HCT116 (cell line): ENCODE results near the gene RCC2. TPM values are rescaled to one million over a fixed set of nuclear protein-coding genes. Genes with fewer than 3 reads are reported as not detected.

ENCODE experiments used
- ATAC-seq: fragments of 200-7000 bp; cut with Tn5 transposase; 2 replicates; pipeline ENCODE4 v1.9.1; 2020; ENCODE audit warnings: mild to moderate bottlenecking, moderate library complexity
- BruUV-seq: library from RNA; stranded (reverse); fragments of 400-500 nt; replicated peaks from 2 replicates; lab custom pipeline; 2021; lab: Mats Ljungman, UMichigan
- CTCF ChIA-PET: fragments of 300-600 bp; sonication (Branson Sonifier 250); formaldehyde crosslinking; loops from one replicate; lab custom pipeline; 2021; ENCODE audit warnings: antibody characterized with exemption; lab: Charles Lee
- POLR2A ChIA-PET: fragments of 300-600, 350-600 bp; sonication (Branson Sonifier 250); formaldehyde crosslinking; loops from one replicate; lab custom pipeline; 2021; ENCODE audit warnings: antibody characterized with exemption; lab: Charles Lee
- RAD21 ChIA-PET, 2 experiments: fragments of 300-600 bp; sonication (Branson Sonifier 250); formaldehyde crosslinking; loops; one replicate each; lab custom pipeline; 2023; ENCODE audit warnings: low total read pairs in 2 of 2; ENCODE audit not compliant: uncharacterized antibody in 2 of 2, unreplicated experiment in 2 of 2, low non-redundant PET in 1 of 2; lab: Charles Lee
- DNase-seq: peaks from one replicate; pipeline ENCODE4 v3.0.0-alpha.2; 2010; ENCODE audit warnings: low read depth, low spot score
- H2AFZ ChIP-seq: fragments of 200-600 bp; shearing (Covaris generic), sonication (generic); 2 replicates; pipeline ENCODE4 v1.6.1; 2017; ENCODE audit warnings: low read depth, mixed run types, mixed read lengths, antibody characterized with exemption, low read length; ENCODE audit not compliant: poor library complexity, severe bottlenecking
- H3K27ac ChIP-seq: 2 replicates; pipeline ENCODE4 v1.5.1; 2012; ENCODE audit warnings: low read depth, low read length
- H3K27me3 ChIP-seq: fragments of 200-600 bp; sonication (generic); 2 replicates; pipeline ENCODE4 v1.6.1; 2016; ENCODE audit warnings: mixed run types, low read length, mixed read lengths; ENCODE audit not compliant: insufficient read depth
- H3K36me3 ChIP-seq, 2 experiments: fragments of 200-500 bp in 1 of 2; fragments of 200-600 bp in 1 of 2; sonication (Bioruptor generic) in 1 of 2; sonication (generic) in 1 of 2; 2 replicates each; pipeline versions ENCODE4 v1.5.1 to v1.6.1; 2014 to 2016; ENCODE audit warnings: low read length in 2 of 2, inconsistent platforms in 1 of 2, mixed read lengths in 1 of 2, mixed run types in 1 of 2; ENCODE audit not compliant: insufficient read depth in 2 of 2, control insufficient read depth in 1 of 2
- H3K4me1 ChIP-seq, 2 experiments: fragments of 200-600 bp in 1 of 2; sonication (generic) in 1 of 2; 2 replicates each; pipeline versions ENCODE4 v1.5.1 to v1.6.1; 2012 to 2017; ENCODE audit warnings: low read length in 2 of 2, inconsistent platforms in 1 of 2, mild to moderate bottlenecking in 1 of 2, mixed read lengths in 1 of 2, mixed run types in 1 of 2, moderate library complexity in 1 of 2; ENCODE audit not compliant: insufficient read depth in 2 of 2, control insufficient read depth in 1 of 2
- H3K4me2 ChIP-seq: fragments of 200-600 bp; sonication (generic); 2 replicates; pipeline ENCODE4 v1.6.1; 2017; ENCODE audit warnings: mixed run types, low read length, mixed read lengths
- H3K4me3 ChIP-seq, 2 experiments: fragments of 200-600 bp in 1 of 2; sonication (generic) in 1 of 2; replicated peaks in 1 of 2; 2 replicates each; pipeline ENCODE4 v1.5.1; 2011 to 2016; ENCODE audit warnings: low read length in 2 of 2, control low read depth in 1 of 2, low read depth in 1 of 2, mild to moderate bottlenecking in 1 of 2, mixed read lengths in 1 of 2, mixed run types in 1 of 2
- H3K79me2 ChIP-seq: fragments of 200-600 bp; sonication (generic); 2 replicates; pipeline ENCODE4 v1.6.1; 2017; ENCODE audit warnings: mild to moderate bottlenecking, mixed run types, low read length, moderate library complexity, mixed read lengths; ENCODE audit not compliant: insufficient read depth
- H3K9ac ChIP-seq: fragments of 200-600 bp; sonication (generic); 2 replicates; pipeline ENCODE4 v1.6.1; 2016; ENCODE audit warnings: low read length, mixed read lengths
- H3K9me2 ChIP-seq: fragments of 200-600 bp; sonication (generic), shearing (Covaris generic); 2 replicates; pipeline ENCODE4 v1.6.1; 2017; ENCODE audit warnings: mixed run types, mild to moderate bottlenecking, moderate library complexity; ENCODE audit not compliant: insufficient read depth
- H3K9me3 ChIP-seq, 2 experiments: fragments of 200-500 bp in 1 of 2; fragments of 200-600 bp in 1 of 2; sonication (Bioruptor generic) in 1 of 2; sonication (generic) in 1 of 2; 2 replicates each; pipeline ENCODE4 v1.6.1; 2014 to 2017; ENCODE audit warnings: low read length in 2 of 2, mixed read lengths in 2 of 2, inconsistent platforms in 1 of 2, low read depth in 1 of 2, mild to moderate bottlenecking in 1 of 2, mixed run types in 1 of 2, moderate library complexity in 1 of 2; ENCODE audit not compliant: control insufficient read depth in 1 of 2, insufficient read depth in 1 of 2
- H4K20me1 ChIP-seq: fragments of 200-600 bp; sonication (generic), shearing (Covaris generic); 2 replicates; pipeline ENCODE4 v1.6.1; 2017; ENCODE audit warnings: mixed run types, mild to moderate bottlenecking, moderate library complexity; ENCODE audit not compliant: insufficient read depth
- ATF3 ChIP-seq: IDR thresholded peaks from 2 replicates; pipeline ENCODE4 v1.6.1; 2012
- CBX3 ChIP-seq: IDR thresholded peaks from 2 replicates; pipeline ENCODE4 v1.6.1; 2012; ENCODE audit warnings: low read depth
- CEBPB ChIP-seq: IDR thresholded peaks from 2 replicates; pipeline ENCODE4 v1.6.1; 2012; ENCODE audit warnings: low read depth
- CTCF ChIP-seq, 3 experiments: fragments of 200-600 bp in 1 of 3; sonication (generic) in 1 of 3; IDR thresholded peaks in 2 of 3; conservative IDR thresholded peaks in 1 of 3; 2 replicates each; pipeline ENCODE4 v1.5.1; 2012 to 2017; ENCODE audit warnings: low read depth in 2 of 3, low read length in 2 of 3, antibody characterized with exemption in 1 of 3, borderline replicate concordance in 1 of 3, control low read depth in 1 of 3, mild to moderate bottlenecking in 1 of 3, mixed read lengths in 1 of 3, mixed run types in 1 of 3, moderate library complexity in 1 of 3; ENCODE audit not compliant: insufficient read depth in 1 of 3
- EGR1 ChIP-seq: IDR thresholded peaks from 2 replicates; pipeline ENCODE4 v1.6.1; 2012; ENCODE audit warnings: low read depth
- EZH2phosphoT487 ChIP-seq: fragments of 200-600 bp; IDR thresholded peaks from 2 replicates; pipeline ENCODE4 v1.6.1; 2018; ENCODE audit warnings: antibody characterized with exemption, borderline replicate concordance
- JUND ChIP-seq: IDR thresholded peaks from 2 replicates; pipeline ENCODE4 v1.6.1; 2012
- POLR2A ChIP-seq: IDR thresholded peaks from 2 replicates; pipeline ENCODE4 v1.7.0; 2011; ENCODE audit warnings: borderline replicate concordance; ENCODE audit not compliant: insufficient read depth, insufficient read length; ENCODE audit errors: extremely low read depth
- RAD21 ChIP-seq: IDR thresholded peaks from 2 replicates; pipeline ENCODE4 v1.6.1; 2012; ENCODE audit warnings: low read depth, mild to moderate bottlenecking
- SIN3A ChIP-seq: IDR thresholded peaks from 2 replicates; pipeline ENCODE4 v1.6.1; 2012; ENCODE audit warnings: low read depth
- SP1 ChIP-seq: IDR thresholded peaks from 2 replicates; pipeline ENCODE4 v1.6.1; 2012; ENCODE audit warnings: low read depth
- SRF ChIP-seq: IDR thresholded peaks from 2 replicates; pipeline ENCODE4 v1.6.1; 2012; ENCODE audit warnings: low read depth
- TCF7L2 ChIP-seq: IDR thresholded peaks from 2 replicates; pipeline ENCODE4 v1.7.0; 2011; ENCODE audit warnings: borderline replicate concordance, inconsistent platforms; ENCODE audit not compliant: insufficient read depth, insufficient read length; ENCODE audit errors: extremely low read depth
- YY1 ChIP-seq: IDR thresholded peaks from 2 replicates; pipeline ENCODE4 v1.6.1; 2011; ENCODE audit warnings: low read length, low read depth, moderate library complexity, mild to moderate bottlenecking; ENCODE audit not compliant: insufficient replicate concordance; ENCODE audit errors: extremely low read depth
- ZNF274 ChIP-seq: fragments of 200-500 bp; sonication (Bioruptor generic); IDR thresholded peaks from 2 replicates; pipeline ENCODE4 v1.6.1; 2014; ENCODE audit warnings: mild to moderate bottlenecking, low read depth, low read length, inconsistent platforms
- intact Hi-C: fragments of 100-400 bp; cut with micrococcal nuclease; formaldehyde crosslinking; loops from 2 replicates; pipeline ENCODE4 v1.10.0; 2022
- total RNA-seq: library from RNA; stranded (reverse); gene quantifications from one replicate; pipeline ENCODE4 v1.2.1, GENCODE V29; 2021; ENCODE audit not compliant: unreplicated experiment
- TF ChIP-seq, protein P1 (sequence below): IDR thresholded peaks from 2 replicates; pipeline ENCODE4 v1.6.1; 2012

RCC2 gene
- total RNA-seq, 1 experiment from 2014 or later, result 178 TPM

DNA sequence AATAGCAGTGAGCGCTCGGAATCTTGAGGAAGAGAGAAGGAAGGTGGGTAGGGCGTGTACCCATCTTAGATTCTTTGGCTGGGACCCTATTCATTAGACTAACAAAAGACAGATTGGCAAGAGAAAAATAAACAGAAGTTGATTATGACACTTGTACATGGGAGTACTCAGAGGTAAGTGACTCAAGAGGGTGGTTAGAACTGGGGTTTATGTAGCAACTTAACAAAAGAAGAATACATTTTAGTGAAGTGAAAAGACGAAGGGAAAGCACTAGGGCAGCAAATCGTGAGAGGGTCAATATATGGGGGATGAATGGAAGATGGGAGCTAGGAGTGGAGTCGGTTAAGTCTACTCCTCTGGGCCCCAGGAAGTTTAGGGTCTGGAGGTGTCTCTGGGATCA, 25.8 kb upstream of the RCC2 start:
- DNase-seq, result no peak
- H3K79me2 ChIP-seq, result no peaks in the 10 kb centered on the region
- H3K9me3 ChIP-seq, result no peaks in the 10 kb centered on the region
- BruUV-seq, result no TSS peak
- no peak overlapping the region for H3K27ac ChIP-seq
- ChIA-PET CTCF (interaction anchor here (0.7 kb wide), 1 partner anchor 27 kb away, joined by 3 read pairs; no protein-coding TSS in a partner anchor), POLR2A (no interaction called here), RAD21 (no interaction called here)
- no peak overlapping the region for H3K9ac ChIP-seq
- ATAC-seq, result no peak
- H3K4me2 ChIP-seq, result no peak overlapping the region
- no peaks in the 10 kb centered on the region for H3K9me2 ChIP-seq
- H3K27me3 ChIP-seq, result no peaks in the 10 kb centered on the region
- intact Hi-C loops, result no loop called here
- H2AFZ ChIP-seq, result no peak overlapping the region
- H3K4me1 ChIP-seq, result peaks cover 4 to 7% of the 10 kb centered on the region in 2 experiments; a peak in 3 of 4 replicates
- TF ChIP-seq EZH2phosphoT487, result no peak
- TF ChIP-seq, protein P1, sequence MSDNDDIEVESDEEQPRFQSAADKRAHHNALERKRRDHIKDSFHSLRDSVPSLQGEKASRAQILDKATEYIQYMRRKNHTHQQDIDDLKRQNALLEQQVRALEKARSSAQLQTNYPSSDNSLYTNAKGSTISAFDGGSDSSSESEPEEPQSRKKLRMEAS, result no peak
- no peak for TF ChIP-seq YY1
- TF ChIP-seq CBX3, result no peak
- TF ChIP-seq TCF7L2, result no peak
- TF ChIP-seq CTCF (IDR thresholded peaks at IDR 0.05 in 2 of 3, conservative IDR thresholded peaks at IDR 0.05 in 1 of 3; ENCODE audit: borderline replicate concordance in 1 of 3, insufficient read depth in 1 of 3, low read depth in 2 of 3, low read length in 2 of 3), result no peak
- no peak for TF ChIP-seq SRF
- TF ChIP-seq ATF3, result no peak
- TF ChIP-seq SP1, result no peak
- no peak for TF ChIP-seq EGR1
- no peak for TF ChIP-seq RAD21
- TF ChIP-seq ZNF274, result no peak
- TF ChIP-seq POLR2A, result no peak
- no peak for TF ChIP-seq CEBPB
- no peak for TF ChIP-seq SIN3A
- no peak for TF ChIP-seq JUND
- no peaks in the 10 kb centered on the region for H3K36me3 ChIP-seq
- no peak overlapping the region for H3K4me3 ChIP-seq
- H4K20me1 ChIP-seq, result no peaks in the 10 kb centered on the region
